SK-N-SH (cell line): ENCODE measurements around the gene AGAP1.

Source experiments
- CTCF ChIP-seq: fragments of 200-600 bp; sonication (generic); IDR thresholded peaks from 2 replicates; pipeline ENCODE4 v1.6.1; 2017; ENCODE audit warnings: antibody characterized with exemption, mild to moderate bottlenecking, moderate library complexity
- JUND ChIP-seq: IDR thresholded peaks from 2 replicates; pipeline ENCODE4 v1.4.0; 2012
- MAX ChIP-seq: IDR thresholded peaks from 2 replicates; pipeline ENCODE4 v1.4.0; 2012; ENCODE audit warnings: low read depth

GRCh38 chr2:235543128-235543750, 49.4 kb downstream of the AGAP1 start:
- TF ChIP-seq CTCF (no peak), JUND (no peak), MAX (no peak)
